NCI-H2171 treated with DMSO at 0.1 percent for 48 hours (cell line): ENCODE data around the gene GPX5.

ENCODE experiments used
- DNase-seq: peaks from one replicate; lab custom pipeline; 2025; lab: John Stamatoyannopoulos, UW

Gene GPX5

DNA sequence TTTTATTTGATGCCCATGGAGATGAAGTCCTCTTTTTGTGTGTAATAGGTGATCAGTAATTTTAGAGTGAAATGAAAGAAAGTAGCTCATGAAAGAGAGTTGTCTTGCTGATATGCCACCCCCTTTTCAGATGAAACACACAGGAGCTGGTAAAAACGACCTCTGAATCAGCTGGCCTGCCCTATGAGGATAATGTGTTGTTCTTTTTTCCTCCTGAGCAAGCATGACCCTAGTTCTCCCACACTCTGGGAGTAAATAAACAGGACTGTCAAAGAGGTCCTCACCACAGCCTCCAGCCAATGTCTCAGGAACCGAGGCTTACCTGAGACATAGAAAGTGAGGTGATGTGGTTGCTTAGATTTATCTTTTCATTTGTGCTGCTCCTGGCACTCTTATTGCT, 29.5 kb downstream of the GPX5 start:
- no peak for DNase-seq

- no peak for DNase-seq
Measured at GRCh38 chr6:28558629-28559028, 32.9 kb downstream of the GPX5 start.

GRCh38 chr6:28563430-28564095, 37.9 kb downstream of the GPX5 start:
- DNase-seq = no peak

GRCh38 chr6:28565823-28566526, 40.3 kb downstream of the GPX5 start:
- DNase-seq = no peak

DNA sequence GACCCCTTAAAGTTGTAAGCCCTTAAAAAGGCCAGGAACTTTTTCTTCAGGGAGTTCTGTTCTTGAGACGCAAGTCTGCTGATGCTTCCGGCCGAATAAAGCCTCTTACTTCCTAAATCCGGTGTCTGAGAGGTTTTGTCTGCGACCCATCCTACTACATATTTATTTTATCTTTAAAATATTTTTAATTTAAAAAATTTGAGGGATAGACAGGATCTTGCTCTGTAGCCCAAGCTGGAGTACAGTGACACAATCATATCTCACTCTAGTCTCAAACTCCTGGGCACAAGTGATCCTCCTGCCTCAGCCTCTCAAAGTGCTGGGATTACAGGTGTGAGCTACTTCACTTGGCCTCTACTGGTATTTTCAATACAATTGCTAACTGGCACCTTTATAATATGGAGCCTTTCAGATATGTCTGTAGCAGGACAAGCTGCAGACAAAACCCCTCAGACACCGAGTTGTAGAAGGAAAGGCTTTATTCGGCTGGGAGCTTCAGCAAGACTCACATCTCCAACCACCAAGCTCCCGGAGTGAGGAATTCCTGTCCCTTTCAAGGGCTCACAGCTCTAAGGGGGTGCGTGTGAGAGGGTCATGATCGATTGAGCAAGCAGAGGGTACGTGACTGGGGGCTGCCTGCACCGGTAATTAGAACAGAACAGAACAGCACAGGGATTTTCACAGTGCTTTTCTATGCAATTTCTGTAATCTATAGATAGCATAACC, 41.0 kb downstream of the GPX5 start:
- no peak for DNase-seq

DNA sequence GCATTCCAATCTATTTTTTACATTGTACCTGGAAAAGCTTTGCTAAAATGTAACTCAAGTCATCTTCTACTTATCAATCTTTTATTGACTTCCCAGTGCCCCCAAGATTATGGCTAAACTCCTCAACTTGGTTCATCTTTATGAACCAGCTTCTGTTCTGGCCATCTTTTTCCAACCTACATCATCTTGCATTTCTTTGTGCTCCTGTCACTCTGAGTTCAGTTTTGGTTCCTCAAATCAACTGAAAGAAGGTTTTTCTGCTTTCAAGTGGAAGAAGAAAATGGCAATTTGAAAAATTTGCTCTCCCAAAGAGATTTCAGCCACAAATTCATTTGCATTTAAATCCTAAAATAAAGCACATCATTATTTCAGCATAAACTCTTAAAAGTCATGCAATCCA, 41.8 kb downstream of the GPX5 start:
- DNase-seq = no peak

GRCh38 chr6:28568515-28569108, 42.9 kb downstream of the GPX5 start:
- no peak for DNase-seq

DNA sequence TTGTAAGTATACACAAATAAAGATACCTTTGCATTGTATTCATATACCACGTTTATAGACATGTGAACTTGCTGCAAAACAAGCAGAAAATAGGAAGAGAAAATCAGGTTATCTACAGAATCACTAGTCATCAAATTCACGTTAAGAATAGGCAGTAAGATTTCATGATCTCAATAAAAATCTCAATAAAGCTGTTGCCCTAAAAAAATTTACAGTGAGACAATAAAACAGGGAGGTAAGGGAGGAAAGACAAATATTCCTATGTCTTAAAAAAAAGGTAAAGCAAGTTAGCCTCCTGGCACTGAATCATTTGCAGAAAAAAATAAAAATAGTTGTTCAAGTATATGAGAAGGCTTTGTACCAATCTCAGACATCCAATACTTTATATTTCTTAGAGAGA, 44.1 kb downstream of the GPX5 start:
- no peak for DNase-seq

GRCh38 chr6:28580475-28580874, 54.8 kb downstream of the GPX5 start:
- peak; percentile 6 for DNase-seq

DNA sequence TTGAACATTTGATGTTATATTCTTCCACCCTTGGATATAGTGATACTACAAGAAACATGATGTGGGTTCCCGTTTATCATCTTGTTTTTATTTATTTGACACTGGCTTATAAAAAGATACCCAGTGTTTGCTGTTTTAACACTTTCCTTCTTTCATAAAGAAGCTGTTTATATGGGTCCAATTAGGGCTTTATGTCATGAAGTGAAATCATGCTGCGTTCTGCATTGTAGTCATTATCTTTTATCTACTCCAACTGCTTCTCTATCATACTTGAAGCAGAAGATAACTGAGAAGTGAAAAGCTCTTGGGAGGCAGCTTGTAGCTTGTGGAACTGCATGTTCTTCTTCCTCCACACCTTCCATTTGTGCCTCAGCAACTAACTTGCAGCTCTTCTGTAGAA, 57.8 kb downstream of the GPX5 start:
- DNase-seq = no peak
